ACHN (cell line): Measurements from ENCODE around the gene PIM3.

Experiments
- DNase-seq: peaks from one replicate; pipeline ENCODE4 v3.0.0-alpha.2; 2015
- in situ Hi-C: cut with HindIII; loops from 2 replicates; pipeline ENCODE4 v1.10.0; 2017; ENCODE audit warnings: low sequenced_read_pairs, low pct_ligation_motif_present, low pct_unique_long_range_greater_than_20kb

PIM3 gene

DNA sequence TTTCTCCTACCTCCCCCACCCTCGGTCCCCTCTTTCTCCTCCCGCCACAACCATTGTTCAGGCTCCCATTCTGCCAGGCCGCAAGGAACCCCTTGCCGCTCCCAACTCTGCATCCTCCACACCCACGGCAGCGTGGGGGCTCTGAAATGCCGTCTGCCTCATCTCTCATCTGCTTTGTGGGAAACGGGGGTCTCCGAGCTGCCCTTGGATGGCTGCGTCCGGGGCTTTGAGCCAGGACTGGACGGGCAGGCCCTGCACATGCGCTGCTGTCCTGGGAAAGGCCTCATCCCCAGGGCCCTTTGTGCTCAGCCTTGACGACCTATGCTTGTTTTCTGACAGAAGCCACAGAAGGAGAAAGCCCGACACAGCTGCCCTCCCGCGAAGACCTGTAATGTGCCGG, 33.7 kb upstream of the PIM3 start:
- DNase-seq = no peak
- in situ Hi-C loops = no loop called here

DNA sequence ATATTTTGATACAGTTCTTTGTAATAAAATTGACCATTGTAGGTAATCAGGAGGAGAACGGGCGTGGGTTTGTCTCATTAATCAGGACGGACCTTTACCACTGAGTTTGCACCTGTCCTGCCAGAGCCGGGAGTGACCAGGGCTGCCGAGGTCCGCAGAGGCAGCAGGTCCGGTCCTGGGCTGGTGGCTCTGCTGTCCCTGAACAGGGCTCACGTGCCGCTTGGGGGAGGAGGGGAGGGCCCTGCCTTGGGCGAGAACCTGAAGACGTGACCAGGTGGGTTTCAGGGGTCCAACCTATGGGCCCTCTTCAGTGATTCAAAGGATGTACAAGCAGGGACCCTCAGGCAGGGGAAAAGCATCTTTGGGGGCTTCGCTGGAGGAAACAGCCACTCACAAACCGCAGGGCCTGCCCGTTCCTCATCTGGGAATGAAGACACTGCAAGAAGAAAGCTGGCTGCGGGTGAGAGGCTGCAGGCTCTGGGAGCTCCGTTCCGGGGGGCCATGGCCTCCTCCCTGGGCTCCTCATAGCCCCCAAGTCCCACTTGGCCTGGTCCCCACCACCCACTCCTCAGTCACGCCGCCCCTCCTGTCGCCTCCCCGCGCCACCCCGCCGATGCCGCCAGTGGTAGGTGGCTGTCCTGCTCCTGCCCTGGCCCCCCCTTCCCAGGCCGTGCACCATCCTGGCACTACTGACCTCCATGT, 32.9 kb upstream of the PIM3 start:
- DNase-seq = no peak
- in situ Hi-C loops = no loop called here

DNA sequence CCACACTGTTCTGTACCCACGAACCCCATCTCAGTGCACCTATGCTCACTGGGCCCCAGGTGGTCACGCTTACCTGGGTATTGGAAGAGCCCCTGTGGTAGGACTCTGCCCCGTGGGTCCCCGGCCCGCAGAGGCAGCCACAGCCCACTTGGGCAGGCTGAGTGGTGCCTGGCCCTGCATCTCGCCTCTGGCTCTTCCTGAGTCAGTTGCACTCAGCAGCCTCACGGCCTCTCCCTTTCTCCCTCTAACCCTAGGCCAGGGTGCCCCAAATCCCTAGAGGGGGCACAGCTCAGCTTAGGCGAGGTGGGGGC, 32.4 kb upstream of the PIM3 start:
- no peak for DNase-seq
- in situ Hi-C loops = no loop called here

DNA sequence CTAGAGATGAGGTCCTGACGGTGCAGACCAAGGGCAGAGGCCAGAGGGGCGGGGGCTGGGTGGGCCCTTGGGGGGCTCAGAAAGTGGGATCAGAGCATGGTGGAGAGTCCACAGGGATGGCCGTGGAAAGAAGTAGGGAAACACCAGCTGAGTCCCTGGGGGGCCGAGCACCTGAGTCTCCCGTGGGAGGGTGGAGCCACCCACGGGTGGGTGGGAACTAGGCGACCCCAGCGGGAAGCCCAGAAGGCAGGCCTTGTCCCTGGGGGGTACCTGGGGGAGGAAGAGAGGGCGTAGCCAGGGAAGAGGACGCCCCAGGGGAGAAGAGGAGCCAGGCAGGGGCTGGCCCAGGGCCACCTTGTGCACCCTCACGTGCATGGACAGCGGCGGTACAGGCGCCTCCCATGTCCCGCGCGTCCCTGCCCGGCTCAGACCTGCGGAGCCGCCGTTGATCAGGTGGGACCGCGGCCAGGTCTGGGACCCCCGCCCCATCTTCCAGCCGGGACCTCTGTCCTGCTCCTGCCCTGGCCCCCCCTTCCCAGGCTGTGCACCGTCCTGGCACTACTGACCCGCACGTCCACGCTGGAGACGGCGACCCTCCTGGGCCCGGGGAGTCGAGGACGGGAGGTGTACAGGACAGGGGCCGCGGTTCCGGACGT, 31.9 kb upstream of the PIM3 start:
- DNase-seq = no peak
- in situ Hi-C loops = no loop called here

DNA sequence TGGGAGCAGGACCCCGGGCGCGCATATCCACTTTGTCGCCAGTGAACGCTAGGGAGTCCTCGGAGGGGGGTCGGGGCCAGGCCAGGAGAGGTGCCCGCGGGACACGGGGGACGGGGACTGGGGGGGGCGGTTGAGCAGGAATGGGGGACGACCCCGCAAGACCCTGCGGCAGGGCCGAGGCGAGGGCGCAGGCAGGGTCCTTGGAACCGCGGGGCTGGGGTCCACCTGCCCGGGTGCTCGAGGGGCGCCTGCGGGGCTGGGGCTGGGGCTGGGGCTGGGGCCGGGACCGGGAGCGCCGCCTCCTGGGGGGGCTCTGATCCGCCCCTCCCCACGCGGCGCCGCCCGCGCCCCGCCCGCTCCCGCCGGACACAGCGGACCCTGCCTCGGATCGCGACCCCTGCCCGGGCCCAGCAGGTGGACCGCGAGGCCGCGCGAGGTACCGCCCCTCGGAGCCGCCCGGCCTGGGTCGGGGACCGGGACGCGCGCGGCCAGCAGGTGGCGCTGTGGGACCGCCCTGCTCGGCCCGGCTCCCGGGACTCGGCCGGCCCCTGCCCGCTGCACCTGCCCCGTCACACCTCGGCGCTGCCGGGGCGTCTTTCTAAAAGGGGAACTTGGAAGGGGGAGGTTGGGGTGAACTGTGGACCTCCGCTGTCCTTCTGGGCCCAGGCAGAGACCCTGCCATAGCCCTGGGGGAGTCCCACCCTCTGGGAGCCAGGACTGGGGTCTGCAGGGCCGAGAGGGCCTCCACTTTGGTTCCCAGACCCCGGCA, 31.2 kb upstream of the PIM3 start:
- DNase-seq = peak; percentile 45
- in situ Hi-C loops = no loop called here

DNA sequence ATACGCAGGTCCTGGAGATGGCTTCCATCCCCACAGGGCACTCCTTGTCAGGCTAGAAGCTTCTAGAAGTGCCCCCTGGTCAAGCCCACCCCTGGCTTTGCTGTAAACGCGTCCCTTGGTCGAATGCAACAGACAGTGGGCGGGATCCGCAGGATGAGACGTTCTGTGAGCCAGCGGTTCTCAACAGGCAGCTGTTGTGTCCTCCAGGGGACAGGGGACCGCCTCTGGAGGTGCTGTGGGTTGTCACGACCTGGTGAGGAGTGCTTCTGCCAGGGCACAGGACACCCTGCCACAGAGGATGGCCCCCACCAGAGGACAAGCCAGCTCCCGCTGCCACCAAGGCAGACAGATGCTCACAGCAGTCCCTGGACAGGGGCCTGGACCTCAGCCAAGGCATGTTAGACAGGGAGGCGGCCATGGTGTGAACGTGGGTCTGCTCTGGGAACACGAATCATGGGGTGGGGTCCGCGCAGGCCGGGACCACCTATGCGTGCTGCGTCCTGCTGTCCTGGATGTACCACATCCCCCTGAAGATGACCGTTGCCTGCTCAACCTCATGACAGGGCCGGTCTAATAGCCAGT, 30.5 kb upstream of the PIM3 start:
- no peak for DNase-seq
- in situ Hi-C loops = no loop called here

DNA sequence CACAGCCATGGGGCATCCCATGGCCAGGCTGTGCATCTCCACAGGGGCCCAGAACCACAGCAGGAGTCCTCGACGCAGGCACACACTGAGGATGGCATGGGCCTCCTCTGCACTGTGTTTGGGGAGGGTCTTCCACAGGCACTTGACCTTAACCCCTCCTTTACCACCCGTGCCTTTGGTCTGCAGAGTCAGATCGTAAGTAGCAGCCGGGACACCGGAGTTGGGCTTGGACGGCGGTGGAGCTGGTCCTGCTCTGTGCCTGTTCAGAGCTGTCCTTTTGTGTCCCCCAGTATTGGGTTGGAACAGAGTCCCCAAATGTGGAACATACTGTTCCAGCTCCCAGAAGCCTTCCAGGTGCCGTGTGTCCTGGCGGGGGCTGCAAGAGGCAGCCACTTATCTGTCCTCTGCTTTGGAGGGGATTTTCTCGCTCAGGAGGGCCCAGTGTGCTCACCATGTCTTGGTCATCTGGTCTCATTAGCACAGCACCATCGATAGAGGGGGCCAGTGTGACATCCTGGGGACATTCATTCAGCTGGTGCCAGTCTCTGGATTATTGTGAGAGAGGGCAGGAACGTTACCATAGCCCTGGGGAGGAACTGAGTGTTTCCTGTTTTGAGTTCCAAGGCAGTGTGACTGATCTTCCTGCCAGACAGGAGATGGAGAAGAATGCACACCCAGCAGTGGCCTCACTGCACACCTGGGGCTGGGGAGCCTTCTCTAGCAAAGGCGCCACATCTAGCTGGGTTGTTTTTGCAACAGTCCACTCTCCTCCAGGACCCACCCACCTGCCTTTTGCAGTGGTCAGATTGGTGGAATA, 29.8 kb upstream of the PIM3 start:
- in situ Hi-C loops = no loop called here
- DNase-seq = peak; percentile 58

DNA sequence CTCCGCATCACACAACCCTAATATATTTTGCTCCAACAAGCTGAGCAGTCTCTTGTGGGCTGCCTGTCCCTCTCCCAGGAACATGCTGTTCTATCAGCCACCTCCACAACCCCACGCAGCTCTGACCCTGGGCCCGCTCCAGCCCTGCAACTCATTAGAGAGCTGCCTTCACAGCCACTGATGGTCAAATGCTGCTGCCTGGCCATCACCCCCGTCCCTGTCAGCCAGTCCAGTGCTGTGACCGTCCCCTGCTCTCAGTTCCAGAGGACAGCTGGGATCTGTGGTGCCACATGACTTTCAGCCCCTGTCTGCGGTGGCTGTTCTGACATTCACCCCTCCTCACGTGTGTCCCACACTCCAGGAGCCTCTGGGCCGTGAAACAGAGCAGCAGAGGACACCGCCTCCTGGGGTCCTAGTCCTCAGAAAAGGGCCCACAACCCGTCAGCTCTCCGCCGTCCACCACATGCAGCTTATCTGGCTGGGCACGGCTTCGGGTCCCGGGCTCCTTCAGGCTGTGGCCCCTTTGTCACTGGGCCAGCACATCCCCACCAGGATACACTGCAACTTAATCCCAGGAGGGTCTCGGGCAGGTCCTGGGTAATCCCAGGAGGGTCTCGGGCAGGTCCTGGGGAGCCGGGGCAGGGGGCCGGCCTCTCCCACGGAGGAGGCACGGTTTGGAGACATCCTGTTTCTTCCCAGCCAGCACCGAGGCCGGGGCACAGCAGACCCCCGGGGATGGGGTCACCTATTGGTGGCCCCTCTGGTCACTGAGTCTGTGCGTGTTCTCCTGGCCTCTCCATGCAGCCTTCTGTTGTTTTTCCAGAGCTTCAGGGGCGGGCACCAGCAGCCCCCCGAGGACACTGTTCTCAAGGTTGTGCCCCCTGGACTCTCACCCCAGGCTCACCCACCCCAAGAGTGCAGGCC, 27.1 kb upstream of the PIM3 start:
- no peak for DNase-seq
- in situ Hi-C loops = no loop called here

DNA sequence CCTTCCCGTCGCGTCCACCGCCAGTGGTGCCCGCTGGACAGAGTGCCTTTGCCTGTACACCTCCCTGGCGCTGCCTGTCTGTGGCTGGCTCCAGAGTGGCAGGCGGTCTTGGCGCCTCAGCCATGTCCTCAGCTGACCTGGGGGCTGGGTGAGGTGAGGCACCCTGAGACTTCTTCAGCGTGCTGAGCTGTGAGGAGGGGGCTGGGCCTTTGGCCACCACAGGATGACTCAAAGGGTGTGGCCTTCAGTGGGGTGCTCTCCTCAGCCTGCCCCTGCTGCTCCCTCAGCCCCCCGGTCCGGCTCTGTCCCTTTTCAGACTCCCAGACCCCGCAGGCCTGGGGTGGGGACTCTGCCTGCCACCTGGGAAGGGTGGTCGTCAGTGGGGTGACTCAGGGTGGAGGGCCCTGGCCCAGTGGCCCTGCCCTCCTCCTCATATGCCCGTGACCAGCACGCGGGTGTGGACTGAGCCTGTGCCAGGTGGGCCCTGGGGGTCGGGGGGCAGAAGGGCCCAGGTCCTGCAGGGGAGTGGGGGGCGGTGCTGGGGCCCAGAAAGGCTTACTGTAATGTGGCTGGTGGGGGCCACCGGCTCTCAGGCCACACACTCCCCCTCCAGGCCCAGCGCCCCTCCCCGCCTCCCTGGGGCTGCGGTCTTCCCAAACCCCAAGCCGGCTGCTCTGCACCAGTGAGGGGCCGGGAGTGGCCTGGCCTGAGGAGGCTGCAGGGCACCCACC, 26.2 kb upstream of the PIM3 start:
- in situ Hi-C loops = no loop called here

DNA sequence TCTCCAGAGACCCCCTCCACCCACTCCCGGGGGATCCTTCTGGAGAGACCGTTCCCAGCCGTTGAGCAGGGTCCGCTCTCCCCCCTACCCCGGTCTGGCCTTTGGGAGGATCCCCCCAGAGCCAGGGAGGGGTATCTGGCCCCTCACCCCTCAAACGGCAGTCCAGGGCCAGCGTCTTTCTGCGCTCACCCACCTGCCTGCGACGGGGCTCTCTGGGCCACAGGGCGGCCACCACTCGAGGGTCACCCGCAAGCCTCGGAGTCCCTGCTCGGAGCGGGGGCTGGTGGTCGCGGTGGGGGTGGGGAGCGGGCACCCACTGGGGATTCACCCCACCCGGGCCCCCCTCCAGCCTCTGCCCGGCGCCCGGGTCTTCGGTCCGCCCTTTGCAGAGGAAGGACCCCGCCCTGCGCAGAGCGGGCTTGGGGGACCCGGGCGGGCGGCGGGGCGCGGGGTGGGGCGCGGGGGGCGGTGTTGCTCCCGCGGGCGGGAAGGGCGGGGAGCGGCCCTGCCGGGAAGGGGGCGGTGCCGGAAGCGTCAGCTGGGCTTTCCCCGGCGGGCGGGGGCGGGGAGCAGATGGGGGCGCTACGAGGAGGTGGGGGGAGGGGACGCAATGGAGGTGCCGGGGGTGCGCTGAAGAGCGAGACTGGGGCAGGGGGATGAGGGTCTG, 25.5 kb upstream of the PIM3 start:
- in situ Hi-C loops = no loop called here
- peak; percentile 60 for DNase-seq

More for the DNA sequence above, 26.2 kb upstream of the PIM3 start:
- DNase-seq = peak; percentile 16

DNA sequence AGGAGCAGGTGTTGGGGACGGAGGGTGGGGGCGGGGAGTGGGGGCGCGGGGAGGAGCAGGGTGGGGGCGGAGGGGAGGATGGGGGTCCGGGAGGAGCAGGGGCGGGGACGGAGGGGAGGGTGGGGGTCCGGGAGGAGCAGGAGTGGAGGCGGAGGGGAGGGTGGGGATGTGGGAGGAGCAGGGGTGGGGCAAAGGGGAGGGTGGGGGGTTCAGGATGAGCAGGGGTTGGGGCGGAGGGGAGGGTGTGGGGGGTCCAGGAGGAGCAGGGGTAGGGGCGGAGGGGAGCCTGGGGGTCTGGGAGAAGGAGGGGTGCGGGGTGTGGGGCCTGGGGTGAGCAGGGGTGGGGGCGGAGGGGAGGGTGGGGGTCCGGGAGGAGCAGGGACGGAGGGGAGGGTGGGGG, 25.0 kb upstream of the PIM3 start:
- peak; percentile 24 for DNase-seq
- in situ Hi-C loops = no loop called here

DNA sequence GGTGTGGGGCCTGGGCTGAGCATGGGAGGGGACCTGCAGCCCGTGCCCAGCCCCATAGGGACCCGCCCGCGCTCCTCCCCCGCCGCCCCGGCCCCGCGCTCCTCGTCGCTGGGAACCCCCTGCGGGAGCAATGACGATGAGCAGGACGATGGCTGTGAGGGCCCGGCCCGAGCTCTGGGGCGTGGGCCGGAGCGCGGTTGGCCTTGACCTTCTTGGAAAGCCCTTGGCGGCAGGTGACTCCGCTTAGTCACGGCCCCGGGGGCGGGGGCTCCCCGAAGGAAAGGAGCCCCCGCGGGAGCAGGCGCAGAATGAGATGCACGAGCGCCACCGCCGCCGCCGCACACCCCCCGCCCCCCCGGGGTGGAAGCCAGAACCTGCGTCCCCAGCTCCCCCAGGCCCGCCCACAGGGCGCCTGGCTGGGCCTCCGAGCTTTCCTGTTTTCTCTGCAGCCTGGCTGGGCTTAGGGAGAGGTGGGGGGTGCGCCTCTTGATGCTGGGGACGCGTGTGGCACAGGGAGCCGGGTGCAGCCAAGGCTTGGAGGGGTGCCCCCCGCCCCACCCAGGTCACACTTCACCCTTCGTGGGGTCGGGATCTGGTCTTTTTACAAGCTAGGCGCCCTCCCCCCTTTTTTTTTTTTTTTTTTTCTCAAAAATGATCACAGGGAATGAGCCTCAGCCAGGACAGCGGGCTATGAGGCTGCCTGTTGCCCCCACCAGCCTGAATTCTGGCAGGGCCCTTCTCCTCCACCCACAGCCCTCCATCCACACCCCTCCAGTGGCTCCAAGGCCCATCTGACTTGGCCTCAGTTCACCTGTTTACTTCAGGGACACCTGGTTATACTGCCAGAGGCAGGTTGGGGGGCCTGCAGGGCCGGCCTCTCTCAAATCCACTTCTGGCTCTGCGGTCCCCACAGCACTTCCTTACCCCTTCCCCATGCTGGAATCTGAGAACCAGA, 24.3 kb upstream of the PIM3 start:
- peak; percentile 84 for DNase-seq
- in situ Hi-C loops = no loop called here

DNA sequence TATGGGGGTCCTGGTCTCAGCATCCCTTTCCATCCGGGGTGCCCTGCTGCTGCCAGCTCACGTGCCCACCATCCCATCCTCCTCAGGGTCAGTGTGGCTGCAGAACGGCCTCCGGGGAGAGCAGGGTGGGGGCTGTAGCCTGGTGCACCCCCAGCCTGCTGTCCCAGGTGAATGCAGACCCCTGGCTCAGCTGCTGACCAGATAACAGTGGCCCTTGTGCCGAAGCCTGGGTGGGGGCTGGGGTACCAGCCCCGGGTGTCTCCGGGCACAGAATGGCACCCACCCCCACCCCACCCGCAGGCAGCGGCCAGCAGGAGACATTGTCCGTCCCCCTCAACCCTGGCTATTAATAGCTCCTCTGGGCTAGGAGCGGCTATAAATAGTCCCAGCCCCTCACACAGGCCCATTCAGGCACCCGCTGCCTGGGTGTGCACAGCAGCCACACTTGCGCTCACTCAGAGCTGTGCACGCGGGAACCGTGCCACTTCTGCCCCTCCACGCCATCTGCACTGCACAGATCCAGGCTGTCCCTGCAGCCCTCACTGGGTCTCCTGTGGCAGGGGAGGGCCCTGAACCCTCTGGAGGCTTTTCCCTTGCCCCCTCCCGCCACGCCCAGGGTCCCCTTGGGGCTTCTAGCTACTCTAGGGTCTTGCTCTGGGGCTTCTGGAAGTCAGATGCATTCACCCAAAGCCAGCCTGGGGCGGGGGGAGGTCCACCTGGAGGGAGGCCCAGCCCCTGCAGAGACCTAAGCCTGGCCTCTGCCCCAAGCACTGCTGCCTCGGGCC, 23.4 kb upstream of the PIM3 start:
- no peak for DNase-seq
- in situ Hi-C loops = no loop called here

DNA sequence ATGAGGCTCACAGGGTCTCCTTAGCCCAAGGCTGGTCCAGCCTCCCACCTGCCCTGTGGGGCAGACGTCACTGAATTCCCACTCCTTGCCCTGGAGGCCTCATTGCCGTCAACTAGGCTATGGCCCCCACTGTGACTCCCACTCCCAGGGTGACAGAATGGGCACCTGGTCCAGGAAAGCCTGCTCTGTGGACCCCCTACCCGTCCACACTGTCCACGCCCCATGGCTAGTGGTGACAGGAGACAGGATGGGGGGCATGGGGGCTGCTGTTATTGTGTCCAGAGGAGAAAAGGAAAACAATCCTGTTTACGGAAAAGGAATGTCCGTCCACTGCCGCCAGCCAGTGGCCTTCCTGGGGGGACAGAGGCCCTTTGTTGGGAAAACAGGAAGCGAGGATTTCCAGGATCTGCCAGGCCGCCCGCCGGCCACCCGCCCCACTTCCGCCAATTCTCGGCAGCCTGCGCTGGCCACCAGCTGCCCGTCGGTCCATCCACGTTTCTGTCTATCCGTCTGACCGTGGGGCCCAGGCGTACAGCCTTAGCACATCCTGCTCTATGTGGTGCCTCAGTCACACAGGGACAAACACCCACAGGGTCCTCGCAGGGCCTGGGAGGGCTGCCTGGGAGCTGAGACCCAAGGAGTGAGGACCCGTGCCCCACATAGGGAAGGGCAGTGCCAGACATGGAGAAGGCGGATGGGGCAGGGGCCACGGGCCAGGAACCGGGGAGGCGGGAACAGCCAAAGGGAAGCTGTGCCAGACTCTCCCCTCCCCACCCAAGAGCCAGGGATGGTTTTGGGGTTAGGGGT, 22.6 kb upstream of the PIM3 start:
- no peak for DNase-seq
- in situ Hi-C loops = no loop called here
